Adrenal gland (tissue), 12 donors: Measurements from ENCODE around the gene MRPL3. TPM values are rescaled to one million over a fixed set of nuclear protein-coding genes. Genes with fewer than 3 reads are reported as not detected.

Experiments used
- DNase-seq, 7 donors: peaks; one replicate each; pipeline ENCODE4 v3.0.0-alpha.2; 2019 to 2020
- H3K27ac ChIP-seq, 5 donors: fragments of 200-600 bp; sonication (generic) in 4 of 5; 1 replicate in 3 of 5; 2 replicates in 2 of 5; pipeline versions ENCODE4 v1.5.1 to v1.8.0; 2016 to 2020; ENCODE audit warnings: mild to moderate bottlenecking in 1 of 5
- H3K27me3 ChIP-seq: fragments of 200-600 bp; 2 replicates; pipeline ENCODE4 v1.8.0; 2021
- H3K36me3 ChIP-seq, 2 donors: fragments of 200-600 bp; replicated peaks in 1 of 2; 1 replicate in 1 of 2; 2 replicates in 1 of 2; pipeline versions ENCODE4 v1.5.1 to v1.8.0; 2018 to 2022
- H3K4me1 ChIP-seq, 2 donors: fragments of 200-600 bp; replicated peaks in 1 of 2; 1 replicate in 1 of 2; 2 replicates in 1 of 2; pipeline versions ENCODE4 v1.5.1 to v1.8.0; 2018 to 2021
- H3K4me3 ChIP-seq, 4 donors: fragments of 200-600 bp; sonication (generic) in 3 of 4; one replicate each; pipeline ENCODE4 v1.5.1; 2016 to 2018
- H3K9me3 ChIP-seq, 3 donors: fragments of 200-600 bp; sonication (generic) in 1 of 3; replicated peaks in 1 of 3; 1 replicate in 2 of 3; 2 replicates in 1 of 3; pipeline versions ENCODE4 v1.5.1 to v1.8.0; 2016 to 2021
- CTCF ChIP-seq, 6 experiments: fragments of 450-650 bp in 4 of 6; fragments of 200-600 bp in 2 of 6; sonication (generic) in 1 of 6; IDR thresholded peaks; 1 replicate in 5 of 6; 2 replicates in 1 of 6; pipeline versions ENCODE4 v1.5.1 to v1.8.0; 2016 to 2021; ENCODE audit warnings: antibody characterized with exemption in 6 of 6, mild to moderate bottlenecking in 2 of 6, moderate library complexity in 1 of 6
- POLR2A ChIP-seq, 2 donors: fragments of 450-650 bp; IDR thresholded peaks; one replicate each; pipeline ENCODE4 v1.6.1; 2017; ENCODE audit warnings: antibody characterized with exemption in 2 of 2, mild to moderate bottlenecking in 2 of 2, moderate library complexity in 1 of 2
- WGBS, 4 donors: extraction: QIAGEN DNeasy Blood & Tissue Kit in 2 of 4; methylation state at CpG; one replicate each; pipeline versions ENCODE4 v1.1.5 to v1.1.7; 2013 to 2017; 5-methylcytosine and 5-hydroxymethylcytosine counted together
- intact Hi-C, 2 donors: fragments of 100-400 bp; cut with DNase I; formaldehyde crosslinking; loops; one replicate each; pipeline versions ENCODE4 v1.14.1 to v1.15.0; 2022 to 2023
- polyA plus RNA-seq, 3 donors: library from polyadenylated mRNA; stranded (reverse); fragments of 200-250 nt in 2 of 3; fragments of 350-450 nt in 1 of 3; fragmentation: Illumina TruSeq in 1 of 3; extraction: RNeasy Lipid Tissue Mini Kit (QIAGEN cat#74804) in 1 of 3; gene quantifications; one replicate each; pipeline ENCODE4 v1.2.3, GENCODE V29; 2013 to 2014
- small RNA-seq, 2 donors: library from RNA; depleted of rRNA; stranded (forward); fragments of <200 nt; gene quantifications; one replicate each; pipeline ENCODE3, GENCODE V24; 2016
- total RNA-seq, 9 donors: library from RNA; depleted of rRNA in 4 of 9; stranded (reverse); fragments of >200 nt in 4 of 9; fragments of 120-200 nt in 1 of 9; fragmentation: NEBNext Ultra II Directional in 1 of 9; extraction: Animal tissue kit (Norgen Biotek cat#: 25700) in 1 of 9; gene quantifications; one replicate each; pipeline versions ENCODE4 v1.1.0 to v1.2.4, GENCODE V29; 2013 to 2023
- donor health status: healthy with polysubstance abuse.
- donor health status: Bipolar disorder and iron deficiency.
- donor health status: DM: yes; HTN: yes; CAD: no.
- donor health status: DM: no; HTN: no; CAD: no.
- donor health status: DM: no; HTN: no; CAD: no.
- donor health status: DM: yes; HTN: yes; CAD: no.

MRPL3 gene
- total and polyA plus RNA-seq, 12 donors = 48.4 to 195 (median 70.6) TPM

DNA sequence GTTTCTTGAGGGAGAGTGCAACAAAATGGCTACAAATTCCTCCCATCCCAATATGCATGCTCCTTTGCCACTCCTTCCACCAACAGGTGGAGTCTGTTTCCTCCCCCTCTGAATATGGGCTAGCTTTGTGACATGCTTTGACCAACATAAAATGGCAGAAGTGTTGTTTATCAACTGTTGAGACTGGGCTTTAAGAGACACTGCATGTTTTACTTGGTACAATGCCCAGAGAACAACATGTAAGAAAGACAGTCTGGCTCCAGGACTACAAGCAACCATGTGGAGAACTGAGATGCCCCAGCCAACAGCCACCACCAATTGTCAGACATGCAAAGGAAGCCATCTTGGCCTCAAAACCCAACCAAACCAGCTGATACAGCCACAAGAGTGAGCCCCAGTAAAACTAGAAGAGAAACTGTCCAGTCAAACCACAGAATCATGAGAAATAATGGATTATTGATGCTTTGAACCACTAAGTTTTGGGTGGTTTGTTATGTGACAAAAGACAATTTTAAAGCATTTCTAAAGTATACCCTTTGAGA lies 80.7 kb downstream of the MRPL3 start:
- no peak for DNase-seq
- intact Hi-C loops = no loop called here
- Histone ChIP-seq H3K4me1 (no peaks in the 10 kb centered on the region), H3K36me3 (no peaks in the 10 kb centered on the region), H3K4me3 (no peak overlapping the region), H3K27ac (no peak overlapping the region), H3K27me3 (no peaks in the 10 kb centered on the region), H3K9me3 (no peaks in the 10 kb centered on the region)
- no peak for TF ChIP-seq POLR2A (IDR thresholded peaks at IDR 0.05)

DNA sequence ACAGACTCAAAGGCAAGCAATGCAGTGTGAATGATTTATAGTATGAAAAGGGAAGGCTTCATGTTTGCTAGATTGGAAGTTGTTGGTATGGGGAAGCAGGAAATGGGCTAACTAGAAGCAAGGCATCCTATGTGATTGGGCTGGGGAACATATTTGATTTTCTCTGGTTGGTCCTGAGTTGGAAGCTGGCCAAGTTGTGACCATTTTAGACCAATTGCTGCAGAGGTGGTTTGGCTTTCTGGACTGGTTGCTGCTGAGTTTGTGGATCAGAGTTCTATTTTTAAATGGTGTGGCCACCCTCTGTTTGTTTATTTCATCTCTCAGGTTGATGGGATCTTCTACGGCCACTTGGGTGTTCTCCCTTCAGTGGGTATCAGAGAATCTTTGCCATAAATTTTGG lies 81.5 kb downstream of the MRPL3 start:
- H3K4me1 ChIP-seq = no peaks in the 10 kb centered on the region
- TF ChIP-seq CTCF (IDR thresholded peaks at IDR 0.05) (no peak), POLR2A (IDR thresholded peaks at IDR 0.05) (no peak)
- no peak for DNase-seq
- no peak overlapping the region for H3K27ac ChIP-seq
- no peaks in the 10 kb centered on the region for H3K36me3 ChIP-seq
- H3K4me3 ChIP-seq = no peak overlapping the region
- H3K27me3 ChIP-seq = no peaks in the 10 kb centered on the region
- WGBS, 4 donors = 81 to 100% (median 83%) methylated on average over 1 of the region's 1 CpG
- H3K9me3 ChIP-seq = no peaks in the 10 kb centered on the region
- intact Hi-C loops = no loop called here

DNA sequence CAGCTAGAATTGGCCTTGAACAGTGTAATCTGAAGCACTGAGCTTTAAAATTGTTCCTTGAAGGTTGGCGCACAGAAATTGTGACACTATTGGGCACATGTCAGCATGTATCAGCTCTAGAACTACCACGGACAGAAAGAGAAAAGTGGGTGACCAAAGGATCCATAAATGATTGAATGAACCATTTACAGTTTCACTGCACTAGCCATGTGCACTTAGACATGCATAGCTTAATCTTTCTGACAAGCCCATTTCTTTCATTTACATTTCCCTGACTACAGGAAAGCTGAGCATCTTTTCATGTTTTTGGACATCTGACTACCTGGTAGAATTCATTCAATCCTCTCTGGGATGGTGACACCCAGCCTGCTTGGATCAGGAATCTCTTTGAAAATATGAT lies 85.0 kb downstream of the MRPL3 start:
- Histone ChIP-seq H3K36me3 (no peaks in the 10 kb centered on the region), H3K4me1 (no peaks in the 10 kb centered on the region), H3K27ac (no peak overlapping the region), H3K9me3 (no peaks in the 10 kb centered on the region), H3K4me3 (no peak overlapping the region), H3K27me3 (no peaks in the 10 kb centered on the region)
- WGBS, 4 donors = 69 to 85% (median 76%) methylated on average over 2 of the region's 2 CpGs
- no peak for DNase-seq
- intact Hi-C loops = no loop called here
- TF ChIP-seq POLR2A (IDR thresholded peaks at IDR 0.05) = no peak
- no peak for TF ChIP-seq CTCF (IDR thresholded peaks at IDR 0.05)

Small RNA genes lying within 50 kb of the gene (small RNA-seq; reads per million reads assigned to genes)
- 0 reads per million in 2 donors for gene AC107027.2
- 14.7 to 24.9 reads per million in 2 donors for gene SNORA58

Other genes with a start within 250 kb of the MRPL3 start
- 10 to 100 TPM; 13.6 to 39.5 (median 23.1) TPM for gene NUDT16, start 121.2 kb downstream of the MRPL3 start, total RNA-seq
- gene NUDT16, start 121.2 kb downstream of the MRPL3 start, polyA plus RNA-seq = 10 to 100 TPM; 16.1 to 42.2 (median 20.5) TPM